8988T (cell line): ENCODE data around the gene TPM2.

ENCODE experiments used
- DNase-seq: peaks from one replicate; pipeline ENCODE4 v3.0.0; 2011

The TPM2 gene

DNA sequence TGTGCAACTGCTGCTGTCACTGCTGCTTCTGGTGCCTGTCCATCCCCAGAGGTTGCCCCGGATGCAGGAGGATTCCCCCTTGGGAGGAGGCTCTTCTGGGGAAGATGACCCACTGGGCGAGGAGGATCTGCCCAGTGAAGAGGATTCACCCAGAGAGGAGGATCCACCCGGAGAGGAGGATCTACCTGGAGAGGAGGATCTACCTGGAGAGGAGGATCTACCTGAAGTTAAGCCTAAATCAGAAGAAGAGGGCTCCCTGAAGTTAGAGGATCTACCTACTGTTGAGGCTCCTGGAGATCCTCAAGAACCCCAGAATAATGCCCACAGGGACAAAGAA lies 15.7 kb downstream of the TPM2 start:
- no peak for DNase-seq

- DNase-seq = no peak
Measured at GRCh38 chr9:35673132-35674024, 16.3 kb downstream of the TPM2 start, which contains the start of gene CA9. CA9 (plus strand) TSS chr9:35673928; CDS start chr9:35673960, 32 bp downstream.

DNA sequence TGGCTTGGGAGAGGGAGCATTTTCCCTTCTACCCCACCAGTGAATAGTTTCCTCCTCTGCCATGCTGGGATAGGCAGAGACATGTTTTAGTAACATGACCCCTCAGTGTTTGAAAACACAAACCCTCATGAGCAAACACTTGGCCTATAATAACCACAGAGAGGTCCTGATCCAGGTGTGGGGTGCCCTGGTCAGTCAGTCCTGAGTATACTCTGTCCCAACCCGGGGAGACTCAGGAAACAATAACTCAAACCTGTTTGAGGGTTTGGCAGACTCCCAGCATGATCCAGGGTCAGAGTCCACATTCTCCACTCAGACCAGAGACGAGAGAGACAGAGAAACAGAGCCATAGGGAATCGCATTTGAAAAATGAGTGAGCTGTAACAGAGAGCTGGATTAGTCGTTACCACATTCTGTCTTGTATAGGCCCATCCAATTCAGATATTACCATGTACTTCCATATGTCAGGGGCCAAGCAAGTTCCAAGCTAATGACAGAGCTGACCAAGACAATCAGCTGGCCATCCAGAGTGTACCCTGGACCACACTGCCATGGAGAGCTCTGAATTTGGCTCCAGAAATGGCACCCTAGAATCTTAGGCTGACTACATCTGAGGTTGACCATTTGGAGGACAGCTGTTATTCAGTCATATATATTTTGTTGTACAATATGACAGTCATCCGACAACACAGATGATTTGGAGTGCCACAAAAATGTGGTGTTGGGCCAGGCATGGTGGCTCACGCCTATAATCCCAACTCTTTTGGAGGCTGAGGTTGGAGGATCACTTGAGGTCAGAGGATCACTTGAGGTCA lies 20.2 kb downstream of the TPM2 start:
- no peak for DNase-seq

GRCh38 chr9:35667939-35668338 lies 21.8 kb downstream of the TPM2 start:
- no peak for DNase-seq

DNA sequence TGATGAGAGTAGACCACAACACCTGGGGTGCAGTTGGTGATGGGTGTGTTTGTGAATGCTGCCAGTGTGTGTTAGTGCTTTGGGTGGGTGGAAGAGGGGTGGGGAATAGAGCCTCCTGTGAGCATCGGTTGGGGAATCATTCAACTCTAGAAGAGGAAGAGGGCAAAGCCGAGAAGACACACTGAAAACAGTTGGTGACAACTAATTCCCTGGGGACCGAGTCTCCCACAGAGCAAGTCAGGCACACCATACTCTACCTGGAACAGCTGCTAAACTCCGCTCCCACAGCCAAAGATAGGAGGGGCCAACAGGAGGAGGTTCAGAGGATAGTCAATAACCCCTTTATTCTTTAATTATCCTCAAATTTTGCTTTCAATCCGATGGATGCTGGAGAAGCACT lies 23.2 kb downstream of the TPM2 start:
- DNase-seq = no peak

GRCh38 chr9:35666045-35666444 lies 23.7 kb downstream of the TPM2 start:
- no peak for DNase-seq

DNA sequence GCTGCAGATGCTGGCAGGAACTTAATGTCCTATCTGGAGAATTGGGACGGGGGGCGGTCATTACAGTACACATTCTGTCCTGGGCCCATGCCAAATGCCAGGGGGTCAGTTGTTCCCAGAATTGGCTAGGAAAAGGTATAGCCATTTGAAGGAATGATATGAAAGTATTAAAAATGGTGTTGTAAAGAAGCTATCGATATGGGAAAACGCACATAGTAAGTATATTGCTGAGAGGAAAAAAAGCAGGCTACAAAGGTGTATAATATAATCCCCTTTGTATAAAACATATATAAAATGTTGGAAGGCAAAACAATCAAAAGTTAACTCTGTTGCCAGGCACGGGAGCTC lies 24.3 kb downstream of the TPM2 start:
- DNase-seq = no peak

- peak; percentile 96 for DNase-seq
Measured at GRCh38 chr9:35664531-35665470, 24.9 kb downstream of the TPM2 start, which contains the start of gene ARHGEF39. ARHGEF39 (minus strand) TSS chr9:35665195; CDS start chr9:35665169, 26 bp downstream.

- no peak for DNase-seq
Measured at GRCh38 chr9:35662437-35662836, 27.3 kb downstream of the TPM2 start.

GRCh38 chr9:35661756-35662350 lies 27.9 kb downstream of the TPM2 start:
- no peak for DNase-seq

DNA sequence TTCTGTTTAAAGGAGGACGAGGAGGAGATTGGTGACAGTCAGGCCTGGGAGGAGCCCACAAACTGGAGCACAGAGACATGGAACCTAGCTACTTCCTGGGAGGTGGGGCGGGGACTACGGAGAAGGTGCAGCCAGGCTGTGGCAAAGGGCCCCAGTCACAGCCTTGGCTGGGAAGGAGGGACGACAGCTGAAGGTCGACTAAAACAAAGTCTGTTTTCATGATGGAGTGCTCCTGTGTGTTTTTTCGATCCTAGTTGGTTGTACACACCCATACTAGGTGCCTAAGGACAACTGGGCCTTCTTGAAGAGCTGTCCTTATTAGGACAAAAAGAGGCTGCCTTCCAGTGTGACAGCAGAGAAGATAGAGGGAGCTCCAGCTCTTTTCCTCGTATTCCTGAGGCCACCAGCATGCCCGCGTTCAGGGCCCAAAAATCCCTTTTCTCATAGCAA lies 28.7 kb downstream of the TPM2 start:
- no peak for DNase-seq

- DNase-seq = no peak
Measured at GRCh38 chr9:35659340-35659739, 30.4 kb downstream of the TPM2 start.

- DNase-seq = no peak
Measured at GRCh38 chr9:35658968-35659220, 30.8 kb downstream of the TPM2 start.

GRCh38 chr9:35658137-35658967 lies 31.4 kb downstream of the TPM2 start, which contains the start of gene CCDC107:
CCDC107 (plus strand) TSS chr9:35658292; CDS start chr9:35658380, 88 bp downstream.
- peak; percentile 81 for DNase-seq

- DNase-seq = peak; percentile 85
Measured at GRCh38 chr9:35657546-35658136, 32.1 kb downstream of the TPM2 start, which contains the start of gene RMRP. RMRP (minus strand) TSS chr9:35658019.

- no peak for DNase-seq
Measured at GRCh38 chr9:35656831-35657545, 32.7 kb downstream of the TPM2 start.

DNA sequence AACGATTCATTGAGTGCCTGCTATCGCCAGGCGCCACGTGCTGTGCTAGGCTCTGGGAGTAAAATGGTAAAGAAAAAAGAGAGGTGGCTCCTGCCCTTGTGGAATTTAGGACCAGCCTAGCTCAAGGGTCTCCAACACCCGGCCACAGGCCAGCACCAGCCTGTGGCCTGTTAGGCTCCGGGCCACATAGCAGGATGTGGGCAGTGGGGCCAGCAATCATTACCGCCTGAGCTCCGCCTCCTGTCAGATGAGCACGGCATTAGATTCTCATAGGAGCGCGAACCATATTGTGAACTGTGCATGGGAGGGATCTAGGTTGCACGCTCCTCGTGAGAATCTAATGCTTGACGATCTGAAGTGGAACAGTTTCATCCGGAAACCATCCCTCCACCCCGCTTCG lies 33.4 kb downstream of the TPM2 start:
- DNase-seq = no peak

- DNase-seq = no peak
Measured at GRCh38 chr9:35653611-35654010, 36.1 kb downstream of the TPM2 start.

DNA sequence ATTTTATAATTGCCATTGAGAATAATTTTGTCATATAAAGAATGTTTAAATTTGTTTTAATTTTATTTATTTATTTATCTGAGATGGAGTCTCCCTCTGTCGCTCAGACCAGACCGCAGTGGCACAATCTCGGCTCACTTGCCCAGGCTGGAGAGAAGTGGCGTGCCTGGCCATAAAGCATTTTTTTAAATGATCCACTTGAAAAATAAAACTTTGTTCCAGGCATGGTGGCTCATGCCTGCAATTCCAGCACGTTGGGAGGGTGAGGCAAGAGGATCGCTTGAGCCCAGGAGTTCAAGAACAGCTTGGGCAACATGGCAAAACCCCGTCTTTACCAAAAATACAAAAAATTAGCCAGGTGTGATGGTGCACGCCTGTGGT lies 36.9 kb downstream of the TPM2 start:
- no peak for DNase-seq
